Measurements from ENCODE around the gene STRIT1.

Gene STRIT1

DNA sequence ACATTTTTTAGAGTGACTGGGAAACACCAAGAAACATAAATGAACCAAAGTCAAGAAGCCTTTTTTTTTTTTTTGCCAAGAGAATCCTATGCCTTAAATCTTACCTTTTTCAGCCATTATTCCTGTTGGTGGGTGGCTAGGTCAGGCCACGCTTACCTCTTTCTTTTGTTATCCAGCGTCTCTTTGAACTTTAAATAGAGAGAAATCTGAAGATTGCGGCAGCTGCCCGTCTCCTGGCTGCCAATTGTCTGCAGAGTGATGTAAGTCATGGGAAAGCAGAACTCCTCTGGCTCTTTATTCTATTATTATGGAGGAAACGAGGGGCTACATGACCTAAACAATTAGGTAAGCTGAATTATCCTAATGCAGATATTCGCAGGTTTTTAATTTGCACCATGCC is at the start of gene STRIT1:
Gene STRIT1 (minus strand): TSS at position 168 of the 400 bp plus-strand sequence.
- DNase-seq (ENCODE audit: low read depth): no peak

DNA sequence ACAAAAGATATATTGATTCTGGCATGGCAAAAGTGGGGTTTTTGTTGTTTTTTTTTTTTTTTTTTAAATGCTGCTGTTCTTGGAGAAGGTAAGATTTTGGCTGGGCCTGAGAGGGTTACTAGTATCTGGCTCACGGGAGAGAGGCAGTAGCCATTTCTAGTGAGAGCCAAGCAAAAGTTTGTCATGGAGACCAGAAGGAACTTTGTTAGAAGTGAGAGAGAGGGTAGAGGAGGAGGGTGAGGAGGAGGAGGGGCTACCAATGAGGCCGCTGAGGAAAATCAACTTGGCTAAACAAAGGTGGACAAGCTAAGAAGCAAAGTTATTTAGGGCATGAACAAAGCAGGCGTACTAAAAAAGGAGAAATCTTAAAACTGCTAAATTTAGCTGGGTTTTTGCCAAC is 48.9 kb upstream of the STRIT1 start:
- no peak for DNase-seq (ENCODE audit: low read depth)

DNA sequence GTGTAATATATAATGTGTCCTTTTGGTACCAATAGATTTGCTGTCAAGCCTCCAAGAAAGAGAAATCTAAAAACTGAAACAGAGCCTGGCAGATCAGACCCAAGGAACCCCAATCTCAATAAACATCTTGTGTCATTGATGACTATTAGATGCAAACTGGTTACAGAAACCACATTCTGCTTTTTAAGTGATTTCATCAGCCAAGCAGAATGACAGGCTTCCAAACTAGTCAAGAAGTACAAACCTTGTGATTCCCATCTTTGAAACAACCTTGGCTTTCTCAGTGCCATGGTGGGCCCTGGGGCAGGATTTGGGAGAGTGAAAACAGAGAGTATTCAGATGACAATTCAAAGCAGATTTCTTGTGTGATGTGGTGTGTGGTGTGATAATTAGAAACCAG is 45.6 kb upstream of the STRIT1 start:
- no peak for DNase-seq (ENCODE audit: low read depth)

DNA sequence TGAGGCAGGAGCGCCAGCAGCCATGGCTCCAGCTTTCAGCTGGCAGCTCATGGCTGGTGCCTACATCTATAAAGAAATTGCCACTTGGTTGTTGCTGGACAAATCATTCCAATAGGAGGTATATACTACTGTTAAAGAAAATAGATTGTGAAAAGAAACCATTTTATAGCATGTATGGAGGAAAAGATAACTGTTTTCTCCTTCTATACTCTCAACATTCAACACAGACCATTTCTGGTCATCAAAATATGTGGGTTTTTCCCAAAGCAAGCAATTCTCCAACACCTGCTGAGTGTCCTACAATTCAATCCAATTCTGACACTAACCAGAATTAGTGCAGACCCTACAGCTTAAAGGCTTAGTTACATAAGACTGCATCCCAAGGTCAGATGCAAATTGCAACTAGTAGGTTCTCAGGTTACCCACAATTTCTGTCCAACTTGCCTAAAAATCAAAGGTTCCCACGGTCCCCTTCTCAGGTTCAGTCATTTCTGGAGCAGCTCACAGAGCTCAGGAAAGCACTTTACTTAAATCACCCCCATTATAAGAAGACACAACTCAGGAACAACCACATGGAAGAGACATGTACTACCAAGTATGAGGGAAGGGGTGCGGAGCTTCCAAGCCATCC is 42.4 kb upstream of the STRIT1 start:
- no peak for DNase-seq (ENCODE audit: low read depth)

DNA sequence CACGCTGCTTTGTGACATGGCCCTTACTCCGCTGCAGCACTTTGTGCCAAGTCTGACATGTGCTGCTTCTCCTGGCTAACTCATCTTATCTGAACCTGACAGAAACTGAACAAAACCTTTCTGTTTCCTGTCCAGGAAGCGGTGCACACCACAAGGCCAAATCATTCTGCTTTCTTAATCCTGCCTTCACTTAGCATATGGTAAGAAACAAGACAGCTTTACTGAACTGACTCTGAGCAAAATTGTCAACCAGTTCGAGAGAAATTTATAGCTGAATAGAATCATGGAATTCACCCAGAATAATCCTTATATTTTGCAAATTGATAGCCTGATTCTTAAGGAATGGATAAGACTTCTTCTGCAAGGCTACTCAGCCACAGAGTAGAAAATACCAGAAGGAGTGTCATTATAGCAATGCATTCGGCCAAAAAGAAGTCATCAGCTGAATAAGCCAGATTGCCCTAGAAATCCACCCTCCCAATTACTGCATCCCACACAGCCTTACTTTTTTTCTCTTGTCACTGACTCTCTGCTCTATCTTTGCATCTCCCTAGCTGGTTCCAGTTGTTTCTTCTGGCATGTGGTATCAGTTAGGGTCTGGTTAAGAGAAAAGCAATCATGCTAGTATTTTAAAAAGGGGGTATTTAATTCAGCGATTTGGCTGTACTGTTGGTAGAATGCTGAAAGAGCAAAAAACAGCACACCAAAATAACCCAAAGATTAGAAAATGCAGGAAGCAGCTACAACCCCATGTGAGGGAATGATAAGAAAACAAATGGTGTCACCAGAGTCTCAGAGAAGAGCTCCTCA is 41.6 kb upstream of the STRIT1 start:
- DNase-seq (ENCODE audit: low read depth): no peak

DNA sequence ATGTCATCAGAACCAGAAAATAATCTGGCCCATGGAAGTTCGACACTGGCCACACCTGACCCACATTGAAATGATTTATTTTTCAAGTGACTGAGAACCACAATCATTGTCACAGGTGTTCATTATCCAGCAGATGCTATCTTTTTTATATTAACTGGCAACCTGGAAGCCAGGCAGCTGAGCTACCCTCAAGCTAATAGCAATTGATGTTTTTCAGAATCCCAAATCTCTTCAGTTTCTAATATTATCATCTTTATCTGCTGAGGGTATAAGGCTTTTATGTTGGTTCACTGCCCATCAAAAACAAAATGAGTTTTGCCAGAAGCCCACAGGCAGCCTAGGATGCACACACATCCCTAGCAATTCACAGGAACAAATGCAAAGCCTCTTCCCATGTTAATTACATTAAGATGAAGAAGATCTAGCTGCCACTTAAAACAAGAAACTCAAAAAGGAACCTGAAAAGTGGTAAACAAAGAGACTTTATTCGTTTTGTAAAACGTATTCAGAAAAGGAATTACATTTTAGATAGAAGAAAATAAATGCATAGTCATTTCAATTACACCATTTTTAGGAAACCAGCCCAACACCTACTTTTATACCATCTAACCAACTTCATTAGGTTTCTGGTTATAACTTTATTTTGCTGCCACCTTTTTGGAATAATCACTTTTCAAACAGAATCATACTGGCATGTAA is 40.9 kb upstream of the STRIT1 start:
- DNase-seq (ENCODE audit: low read depth): no peak

DNA sequence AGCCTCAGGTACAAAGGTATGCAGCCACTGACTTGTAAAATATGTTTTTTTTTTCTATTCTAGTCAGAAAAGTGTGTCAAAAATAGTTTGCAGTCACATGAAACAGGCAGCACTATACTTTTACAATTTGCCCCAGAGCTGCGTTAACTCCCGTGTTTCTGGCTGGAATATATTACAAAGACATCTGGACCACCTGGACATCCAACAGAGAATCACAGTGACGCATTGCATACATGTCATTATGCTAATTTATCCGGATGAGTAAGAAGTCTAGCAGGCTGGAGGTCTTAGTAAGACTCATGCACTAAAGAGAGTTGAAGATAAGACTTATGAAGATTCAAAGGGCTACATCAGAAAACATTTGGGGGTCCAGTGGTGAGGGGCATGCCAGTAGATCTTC is 39.2 kb upstream of the STRIT1 start:
- no peak for DNase-seq (ENCODE audit: low read depth)

DNA sequence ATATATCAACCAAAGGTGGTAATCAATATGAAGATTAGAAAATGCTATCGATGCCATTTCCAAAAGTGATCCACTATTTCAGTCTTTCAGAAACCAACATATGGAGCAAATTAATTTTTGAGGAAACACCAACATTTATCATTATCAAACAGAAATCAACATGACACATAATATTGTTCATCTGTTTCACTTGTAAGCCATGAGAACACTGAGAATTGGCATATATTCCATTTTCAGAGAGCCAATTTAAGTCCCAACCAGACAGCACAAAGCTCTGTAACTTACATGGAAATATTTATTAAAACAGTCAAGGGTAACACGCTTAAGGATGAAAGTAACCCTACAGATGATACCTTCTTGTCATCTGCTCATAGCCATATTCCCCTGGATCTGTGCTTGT is 37.6 kb upstream of the STRIT1 start:
- DNase-seq (ENCODE audit: low read depth): no peak

DNA sequence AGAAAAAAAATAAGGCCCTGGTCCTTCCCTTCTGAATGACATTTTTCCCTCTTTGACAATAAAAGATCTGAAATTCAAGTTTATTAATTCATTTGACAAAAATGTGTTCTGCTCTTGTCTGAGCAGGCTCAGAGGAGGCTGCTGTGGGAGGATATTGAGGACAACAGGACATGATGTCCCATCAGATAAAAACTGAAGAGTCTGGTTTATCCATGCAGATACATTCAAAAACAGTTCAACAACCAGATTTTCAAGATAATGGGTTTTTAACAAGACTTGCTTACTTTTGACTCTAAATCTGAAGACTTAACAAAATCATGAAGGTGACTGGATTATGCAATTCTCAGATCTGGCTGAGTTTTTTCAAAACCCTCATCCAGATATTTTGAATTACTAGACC is 36.9 kb upstream of the STRIT1 start:
- DNase-seq (ENCODE audit: low read depth): no peak

DNA sequence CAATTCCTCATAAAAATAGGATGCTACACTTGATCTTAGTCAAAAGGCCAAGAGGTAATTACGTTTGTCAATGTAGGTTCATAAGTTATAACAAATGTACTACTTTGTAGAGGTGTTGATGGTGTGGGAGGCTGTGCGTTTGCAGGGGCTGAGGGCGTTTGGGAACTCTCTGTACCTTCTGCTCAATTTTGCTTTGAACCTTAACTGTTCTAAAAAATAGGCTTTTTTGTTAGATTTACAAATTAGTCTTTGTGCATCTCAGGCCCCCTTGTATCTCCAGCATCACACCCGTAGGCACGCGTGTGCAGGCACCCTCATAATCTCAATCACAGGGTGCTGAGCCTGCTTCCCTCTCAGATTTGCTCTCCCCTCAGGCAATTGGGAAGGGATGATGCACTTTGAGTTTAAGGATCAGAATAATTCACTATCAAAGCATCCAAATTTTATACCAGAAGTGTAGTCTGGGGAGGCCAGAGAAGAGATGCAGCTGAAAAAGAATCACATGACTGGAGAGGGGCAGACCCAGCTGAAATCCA is 36.1 kb upstream of the STRIT1 start:
- no peak for DNase-seq (ENCODE audit: low read depth)

DNA sequence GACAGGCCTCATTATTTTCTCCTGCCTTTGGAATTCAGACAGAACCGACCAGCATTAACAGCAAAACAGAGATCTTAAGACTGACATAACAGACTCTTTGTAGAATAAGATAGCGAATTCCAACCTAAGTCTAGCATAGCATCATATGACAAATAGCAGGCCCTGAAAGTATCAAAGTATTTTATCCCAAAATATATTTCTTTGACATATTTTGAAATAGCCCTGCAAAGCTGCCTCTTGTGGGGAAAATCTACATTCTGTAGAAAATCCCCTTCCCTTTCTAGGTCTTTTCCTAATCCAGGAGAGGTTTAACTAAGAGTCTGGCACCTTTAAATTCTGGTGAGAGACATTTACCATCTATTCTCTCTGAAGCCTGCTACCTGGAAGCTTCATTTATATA is 34.4 kb upstream of the STRIT1 start:
- no peak for DNase-seq (ENCODE audit: low read depth)

DNA sequence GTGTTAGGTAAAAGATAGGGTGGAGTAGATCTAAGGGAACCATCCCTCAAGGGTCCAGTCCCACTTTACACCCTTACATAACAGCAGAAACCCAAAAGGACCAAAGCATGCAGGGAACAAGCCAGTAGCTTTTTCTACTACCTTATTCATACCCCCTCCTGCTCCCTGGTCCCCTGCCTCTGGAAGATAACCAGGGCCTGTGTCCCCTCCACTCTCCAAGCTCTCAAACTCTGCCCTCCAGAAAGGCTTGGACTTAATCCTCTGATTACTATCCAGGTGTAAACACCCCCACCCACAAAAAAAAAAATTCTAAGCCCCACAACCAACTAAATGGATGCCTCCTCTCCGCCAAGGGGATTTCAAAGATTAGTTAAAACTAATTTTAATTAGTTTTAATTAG is 33.9 kb upstream of the STRIT1 start:
- no peak for DNase-seq (ENCODE audit: low read depth)

DNA sequence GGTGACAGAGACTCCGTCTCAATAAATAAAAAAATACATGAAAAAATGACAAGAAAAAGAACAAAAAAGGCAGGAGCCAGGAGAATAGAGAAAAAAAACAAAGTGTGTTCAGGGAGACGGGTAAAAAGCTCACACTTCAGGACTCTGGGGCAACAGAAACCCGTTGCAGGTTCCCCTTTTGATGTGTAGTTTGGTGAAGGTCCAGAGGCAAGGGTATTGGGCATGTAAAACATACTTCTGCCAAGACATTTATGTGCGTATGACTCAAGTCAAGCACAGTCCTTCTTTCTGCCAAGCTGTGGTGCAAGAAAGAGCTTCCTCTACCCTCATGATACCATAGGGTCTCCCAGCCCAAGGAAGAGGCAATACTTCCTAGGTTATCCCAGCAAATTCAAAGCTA is 33.4 kb upstream of the STRIT1 start:
- DNase-seq (ENCODE audit: low read depth): no peak

DNA sequence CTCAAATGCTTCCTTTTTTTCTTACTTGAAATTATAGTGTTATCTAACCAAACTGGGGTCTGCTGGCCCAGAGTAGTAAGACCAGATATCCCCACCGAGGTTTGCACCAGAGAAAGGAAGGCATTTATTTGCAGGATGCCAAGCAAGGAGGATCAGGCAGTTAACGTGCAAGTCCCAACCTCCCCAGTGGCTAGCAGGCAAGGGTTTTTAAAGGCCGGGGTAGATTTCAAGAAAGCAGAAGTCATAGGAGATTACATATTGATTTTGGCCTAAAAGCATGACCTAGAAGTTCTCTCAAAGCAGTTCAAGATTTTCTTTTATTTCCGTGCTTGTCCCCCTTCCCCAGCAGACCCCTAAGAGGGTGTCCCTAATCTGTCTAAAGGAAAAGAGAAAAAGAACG is 32.8 kb upstream of the STRIT1 start:
- DNase-seq (ENCODE audit: low read depth): no peak

DNA sequence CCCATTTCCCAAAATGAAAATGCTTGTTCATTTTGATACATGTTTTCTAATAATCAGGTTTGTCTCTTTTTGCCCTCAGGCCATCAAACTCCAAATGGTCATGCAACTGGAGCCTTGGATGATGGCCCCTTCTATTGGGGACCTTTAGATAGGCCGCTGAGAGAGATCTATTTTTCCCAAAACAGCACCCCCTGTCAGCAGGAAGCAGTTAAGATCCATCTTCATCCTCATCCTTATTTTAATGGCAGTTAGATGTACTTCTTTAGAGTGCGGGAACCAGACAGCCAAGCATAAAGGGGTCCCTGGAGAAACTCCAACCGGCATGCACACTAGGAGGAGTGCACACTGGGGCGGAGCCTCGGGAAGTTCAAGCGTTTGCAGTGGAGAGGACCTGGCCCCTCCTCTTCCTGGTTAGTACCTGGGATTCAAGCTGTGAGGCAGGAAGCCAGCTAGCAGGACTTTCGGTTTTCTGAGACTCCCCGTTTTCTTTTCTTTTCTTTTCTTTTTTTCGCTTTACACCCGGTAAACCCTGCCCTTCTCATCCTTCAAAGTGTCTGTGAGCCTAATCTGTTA is 31.9 kb upstream of the STRIT1 start:
- no peak for DNase-seq (ENCODE audit: low read depth)

DNA sequence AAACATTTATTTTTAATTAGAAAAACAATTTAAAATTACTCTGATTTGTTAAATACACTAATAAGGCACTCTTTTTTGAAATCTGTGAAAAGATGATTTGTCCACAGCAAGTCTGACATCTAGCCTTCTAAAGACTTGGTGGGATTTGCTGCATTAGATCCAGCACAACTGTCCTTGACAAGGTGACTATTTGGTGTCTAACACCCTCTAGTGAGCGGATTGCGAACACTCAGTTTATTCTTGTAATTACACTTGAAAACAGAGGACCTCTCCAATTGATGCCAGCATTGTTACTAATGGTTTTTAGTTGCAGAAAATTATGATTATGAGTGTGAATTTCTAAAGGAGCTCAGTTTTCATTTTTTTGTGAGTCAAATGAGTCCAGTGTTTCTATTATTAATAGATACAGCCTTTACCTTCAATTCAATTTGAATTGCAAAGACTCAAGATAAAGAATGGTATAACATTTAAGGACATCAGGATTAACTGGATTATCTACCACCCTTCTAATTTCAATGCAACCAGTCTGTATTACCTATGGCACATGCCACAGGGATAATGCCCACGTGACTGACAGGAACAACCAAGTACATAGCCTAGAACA is 29.7 kb upstream of the STRIT1 start:
- DNase-seq (ENCODE audit: low read depth): no peak

DNA sequence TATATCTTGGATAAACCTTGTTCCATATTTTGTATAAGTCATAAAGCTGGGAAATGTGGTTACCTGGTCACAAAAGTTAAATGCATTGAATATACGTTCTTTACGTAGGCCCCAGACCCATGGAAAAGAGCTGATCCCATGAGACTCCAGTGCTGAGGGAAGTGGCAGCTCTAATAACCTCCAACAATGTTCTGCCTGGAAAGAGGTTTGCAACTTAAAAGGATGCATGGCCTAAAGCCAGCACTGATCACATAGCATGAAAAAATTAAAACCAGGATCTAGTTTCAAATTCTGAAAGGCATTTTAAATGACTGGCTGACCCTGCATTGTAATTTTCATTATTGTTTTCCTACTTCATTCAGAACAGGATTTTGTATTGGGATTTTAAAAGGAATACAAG is 27.9 kb upstream of the STRIT1 start:
- no peak for DNase-seq (ENCODE audit: low read depth)

DNA sequence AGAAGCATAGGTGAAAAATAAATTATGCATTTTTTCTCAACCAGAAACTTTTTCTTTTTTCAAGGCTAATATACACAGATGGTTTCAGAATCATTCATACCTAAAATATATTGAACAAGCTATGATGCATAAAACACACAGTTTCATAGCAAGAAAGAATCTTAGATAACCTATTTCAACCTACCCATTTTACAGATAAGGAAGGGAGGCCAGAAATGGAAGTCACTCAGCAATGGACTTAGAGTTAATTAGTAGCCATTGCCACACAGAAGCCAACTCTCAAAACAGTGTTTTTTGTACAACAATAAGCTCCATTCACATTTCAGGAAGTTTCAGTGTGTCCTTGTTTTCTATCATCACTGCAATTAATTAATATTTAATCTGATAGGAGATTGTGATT is 27.5 kb upstream of the STRIT1 start:
- DNase-seq (ENCODE audit: low read depth): no peak

DNA sequence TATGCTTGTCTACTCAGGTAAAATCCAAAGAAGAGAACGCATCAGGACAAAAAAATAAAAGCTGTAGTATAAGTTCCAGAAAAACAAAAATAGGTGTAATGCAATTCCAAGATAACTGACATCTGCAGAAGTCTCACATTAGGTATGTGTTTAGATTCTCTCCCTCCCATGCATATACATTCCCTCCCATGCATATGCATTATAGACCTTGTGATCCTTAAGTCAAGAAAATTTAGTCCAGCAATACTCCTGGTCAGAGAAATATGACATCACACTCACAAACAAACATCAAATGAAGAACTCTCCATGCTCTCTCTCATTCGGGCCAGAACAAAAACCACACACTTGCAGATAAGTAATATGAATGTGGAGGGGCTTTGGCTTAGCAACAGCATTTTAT is 25.3 kb upstream of the STRIT1 start:
- DNase-seq (ENCODE audit: low read depth): no peak

DNA sequence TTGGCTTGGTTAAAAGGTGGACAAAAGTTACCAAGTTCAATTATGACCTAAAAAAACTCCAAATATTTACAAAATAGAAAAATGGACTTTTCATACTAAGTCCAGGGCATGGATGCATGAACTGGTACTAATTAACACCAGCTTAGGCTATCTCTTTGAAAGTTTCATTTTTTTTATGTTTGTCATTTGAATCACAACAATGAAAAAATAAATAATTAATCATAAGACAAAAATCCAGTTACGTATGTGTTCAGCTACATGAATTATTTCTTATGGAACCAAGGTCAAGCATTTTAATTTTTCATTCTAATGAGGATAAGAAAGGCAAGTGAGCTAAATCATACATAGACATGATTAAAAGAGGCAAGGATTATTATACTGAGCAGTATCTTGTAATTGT is 23.7 kb upstream of the STRIT1 start:
- DNase-seq (ENCODE audit: low read depth): no peak

DNA sequence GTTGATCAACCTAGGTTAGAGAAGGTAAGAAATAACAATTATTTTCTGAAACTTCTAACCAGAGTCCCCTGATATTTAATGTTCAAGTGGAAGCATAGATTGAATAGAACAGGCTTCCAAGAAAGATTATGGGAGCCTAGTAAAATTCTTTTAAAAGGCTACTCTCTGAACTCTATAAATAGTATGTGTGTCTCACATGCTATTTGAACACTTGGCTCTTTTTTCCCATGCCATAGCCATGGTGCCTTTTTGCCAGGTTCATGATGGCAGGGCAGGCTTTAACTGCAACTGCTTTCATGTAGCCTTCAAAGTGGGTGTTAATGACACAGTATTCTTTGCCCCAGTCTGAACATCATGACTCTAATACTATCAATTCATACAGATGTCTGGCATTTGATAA is 22.9 kb upstream of the STRIT1 start:
- no peak for DNase-seq (ENCODE audit: low read depth)

DNA sequence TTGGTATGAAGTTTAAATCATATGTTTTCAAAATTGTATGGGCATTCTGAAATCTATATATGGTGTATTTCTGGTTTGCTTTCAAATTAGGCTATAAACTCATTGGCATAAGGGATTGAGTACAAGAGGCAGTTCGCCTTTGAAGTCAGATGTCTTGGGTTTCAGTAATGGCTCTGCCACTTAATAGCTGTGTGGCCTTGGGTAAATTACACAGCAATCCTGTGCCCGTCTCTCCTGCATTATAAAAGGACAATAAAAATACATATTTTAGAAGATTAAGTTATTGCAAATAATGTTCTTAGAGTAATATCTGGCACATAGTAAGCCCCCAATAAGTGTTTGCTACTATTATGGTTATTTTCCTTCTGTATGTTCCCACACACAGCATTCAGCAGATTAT is 20.4 kb upstream of the STRIT1 start:
- no peak for DNase-seq (ENCODE audit: low read depth)
